ENCODE results near the gene RASL10A.
A peak's percentile ranks its signal among the peaks of the same experiment; 100 is the strongest.

The RASL10A gene

GRCh38 chr22:29268511-29269229, 46.8 kb downstream of the RASL10A start:
- DNase-seq (ENCODE audit: low read depth, low spot score): no peak

GRCh38 chr22:29267858-29268510, 47.5 kb downstream of the RASL10A start, which contains the start of the genes EWSR1 and RHBDD3:
TSS of gene EWSR1 (plus strand) at chr22:29268268. CDS start at chr22:29268337, 69 bp downstream.
TSS of gene RHBDD3 (minus strand) at chr22:29267981. CDS start at chr22:29265626, 2,355 bp downstream.
- DNase-seq (ENCODE audit: low read depth, low spot score): peak; percentile 65

- no peak for DNase-seq (ENCODE audit: low read depth, low spot score)
These were observed 48.0 kb downstream of the RASL10A start for GRCh38 chr22:29267462-29267857.

- DNase-seq (ENCODE audit: low read depth, low spot score): no peak
These were observed 48.7 kb downstream of the RASL10A start for GRCh38 chr22:29266564-29267461.

DNA sequence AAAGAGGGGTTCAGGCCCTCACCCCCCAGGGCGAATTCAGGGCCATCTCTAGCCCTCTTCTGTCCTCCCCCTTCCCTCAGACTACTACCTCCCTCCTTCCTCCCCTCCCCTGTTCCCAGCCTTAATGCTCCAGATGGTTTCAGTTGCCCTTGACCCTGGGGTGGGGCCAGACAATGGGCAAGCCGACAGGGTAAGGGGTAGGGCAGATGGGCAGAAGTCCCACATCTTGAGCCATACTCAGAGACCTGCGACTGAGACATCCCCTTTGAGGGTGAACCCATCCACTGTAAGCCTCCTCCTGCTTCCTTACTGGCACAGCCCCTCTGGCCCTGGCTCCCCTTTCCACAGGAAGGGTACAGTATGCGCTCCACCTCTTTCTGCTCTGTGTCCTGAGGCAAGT, 49.6 kb downstream of the RASL10A start:
- DNase-seq (ENCODE audit: low read depth, low spot score): no peak

DNA sequence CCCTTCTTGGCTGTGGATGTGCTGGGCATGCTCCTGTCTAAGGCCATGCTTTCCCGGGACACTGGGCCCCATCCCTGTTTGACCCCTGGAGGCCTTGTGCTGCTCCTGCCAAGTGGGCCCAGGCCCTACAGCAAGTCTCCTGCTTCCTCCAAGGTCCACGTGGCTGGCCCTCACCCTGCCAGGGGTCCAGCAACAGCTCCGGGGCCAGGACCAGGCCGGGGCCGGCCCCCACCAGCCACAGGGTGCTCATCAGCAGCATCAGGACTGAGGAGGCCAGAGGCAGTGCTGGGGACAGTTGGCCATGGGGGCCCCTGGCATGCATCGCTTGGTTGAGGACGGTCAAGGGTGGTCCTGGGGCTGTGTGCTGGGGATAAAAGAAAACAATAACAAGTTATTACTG, 50.2 kb downstream of the RASL10A start:
- no peak for DNase-seq (ENCODE audit: low read depth, low spot score)

DNA sequence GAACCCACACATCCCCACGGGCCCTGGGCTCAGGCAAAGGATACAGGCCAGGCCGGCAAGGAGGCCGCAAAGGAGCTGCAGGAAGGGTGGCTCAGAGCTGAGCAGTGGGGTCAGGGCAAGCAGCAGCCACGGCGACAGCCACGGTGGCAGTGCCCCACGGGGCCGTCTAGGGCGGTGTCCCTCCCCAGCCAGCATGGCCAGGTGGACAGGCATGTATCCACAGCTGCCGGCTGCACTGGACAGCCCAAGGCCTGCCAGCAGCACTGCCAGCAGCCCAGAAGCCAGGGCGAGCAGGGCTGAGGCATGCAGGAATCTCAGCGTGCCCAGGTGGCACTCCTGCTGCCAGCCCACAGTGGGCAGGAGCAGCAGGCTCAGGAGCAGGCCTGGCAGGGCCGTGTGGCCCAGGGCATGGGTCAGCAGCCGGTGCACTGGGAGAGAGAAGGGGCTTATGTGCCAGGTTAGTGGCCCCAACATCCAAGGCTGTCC, 51.7 kb downstream of the RASL10A start:
- DNase-seq (ENCODE audit: low read depth, low spot score): no peak

Data from iPS DF 19.7 (cell line).